Erythroblast (primary cell): Measurements from ENCODE around the gene FALEC.

ENCODE experiments used
- GATA1 ChIP-seq: IDR thresholded peaks from 2 replicates; pipeline ENCODE4 v1.6.1; 2011; ENCODE audit warnings: low read depth, mild to moderate bottlenecking, control low read depth, low read length, moderate library complexity
- POLR2A ChIP-seq: IDR thresholded peaks from 2 replicates; pipeline ENCODE4 v1.6.1; 2011; ENCODE audit warnings: mild to moderate bottlenecking, low read length

- no peak for TF ChIP-seq POLR2A
- no peak for TF ChIP-seq GATA1
Measured at GRCh38 chr1:150514913-150515327, 632 bp upstream of the FALEC start.
